Sigmoid colon (tissue), 7 donors: ENCODE measurements around the gene SHROOM4. TPM values are rescaled to one million over a fixed set of nuclear protein-coding genes. Genes with fewer than 3 reads are reported as not detected.

Experiments
- DNase-seq: peaks from one replicate; pipeline ENCODE4 v3.0.0-alpha.2; 2019
- H3K27ac ChIP-seq, 4 donors: fragments of 200-600 bp; sonication (generic); one replicate each; pipeline ENCODE4 v1.5.1; 2016 to 2019; ENCODE audit warnings: mild to moderate bottlenecking in 1 of 4
- H3K27me3 ChIP-seq, 3 donors: fragments of 200-600 bp; sonication (generic); one replicate each; pipeline ENCODE4 v1.5.1; 2019; ENCODE audit warnings: mild to moderate bottlenecking in 1 of 3
- H3K36me3 ChIP-seq, 4 donors: fragments of 200-600 bp; sonication (generic); one replicate each; pipeline ENCODE4 v1.5.1; 2016 to 2019
- H3K4me1 ChIP-seq, 4 donors: fragments of 200-600 bp; sonication (generic); one replicate each; pipeline ENCODE4 v1.5.1; 2017 to 2019
- H3K4me3 ChIP-seq, 4 donors: fragments of 200-600 bp; sonication (generic); one replicate each; pipeline ENCODE4 v1.5.1; 2017 to 2019; ENCODE audit warnings: mild to moderate bottlenecking in 2 of 4, moderate library complexity in 1 of 4
- H3K9me3 ChIP-seq, 4 donors: fragments of 200-600 bp in 3 of 4; sonication (generic) in 3 of 4; one replicate each; pipeline versions ENCODE4 v1.5.1 to v1.6.1; 2013 to 2019
- CTCF ChIP-seq, 4 experiments: fragments of 450-650 bp in 3 of 4; fragments of 200-600 bp in 1 of 4; IDR thresholded peaks; one replicate each; pipeline ENCODE4 v1.5.1; 2016 to 2019; ENCODE audit warnings: antibody characterized with exemption in 4 of 4, mild to moderate bottlenecking in 3 of 4, moderate library complexity in 2 of 4
- EP300 ChIP-seq, 4 donors: sonication (generic); formaldehyde crosslinking; IDR thresholded peaks; one replicate each; pipeline ENCODE4 v1.6.1; 2017; ENCODE audit warnings: antibody characterized with exemption in 4 of 4
- POLR2A ChIP-seq, 2 donors: fragments of 450-650 bp; IDR thresholded peaks; one replicate each; pipeline ENCODE4 v1.6.1; 2016; ENCODE audit warnings: antibody characterized with exemption in 2 of 2, mild to moderate bottlenecking in 2 of 2, moderate library complexity in 2 of 2
- POLR2AphosphoS5 ChIP-seq, 4 donors: sonication (generic); formaldehyde crosslinking; IDR thresholded peaks; one replicate each; pipeline ENCODE4 v1.6.1; 2017; ENCODE audit warnings: antibody characterized with exemption in 4 of 4
- WGBS, 2 donors: extraction: QIAGEN DNeasy Blood & Tissue Kit; methylation state at CpG; one replicate each; pipeline ENCODE4 v1.1.7; 2013; 5-methylcytosine and 5-hydroxymethylcytosine counted together
- intact Hi-C: fragments of 100-400 bp; cut with DNase I; formaldehyde crosslinking; loops from one replicate; pipeline ENCODE4 v1.15.1; 2023
- polyA plus RNA-seq, 3 donors: library from polyadenylated mRNA; stranded (reverse); fragments of 200-250 nt; gene quantifications; one replicate each; pipeline ENCODE4 v1.2.3, GENCODE V29; 2013
- total RNA-seq, 4 donors: library from RNA; depleted of rRNA; stranded (reverse); fragments of >200 nt; gene quantifications; one replicate each; pipeline ENCODE4 v1.1.0, GENCODE V29; 2016
- donor health status: healthy with polysubstance abuse.
- donor health status: Bipolar disorder and iron deficiency.
- donor health status: healthy.

Gene SHROOM4
- total and polyA plus RNA-seq, 7 donors: 0.46 to 6.1 (median 3.3) TPM; not detected in 1

DNA sequence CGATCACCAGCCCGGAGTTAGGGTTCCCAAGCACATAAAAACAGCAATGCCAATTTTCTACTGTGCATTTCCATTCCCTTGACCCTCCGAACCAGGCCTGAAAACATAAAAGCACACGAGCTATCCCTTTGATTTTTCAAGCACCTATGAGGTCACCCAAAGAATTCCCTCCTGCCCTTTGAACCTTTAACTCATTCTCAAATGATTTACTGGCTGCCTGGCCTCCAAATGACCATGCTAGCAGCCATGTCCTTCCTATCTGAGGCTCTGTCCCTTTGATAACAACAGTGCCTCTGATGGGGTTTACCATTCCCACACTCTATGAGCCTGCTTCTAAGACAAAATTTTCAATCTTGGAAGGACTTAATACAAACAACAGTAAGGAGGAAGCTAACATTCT lies 15.2 kb downstream of the SHROOM4 start:
- Histone ChIP-seq H3K4me1 (no peaks in the 10 kb centered on the region), H3K9me3 (no peaks in the 10 kb centered on the region), H3K27ac (no peak overlapping the region), H3K36me3 (no peaks in the 10 kb centered on the region), H3K27me3 (no peaks in the 10 kb centered on the region), H3K4me3 (no peak overlapping the region)
- no peak for TF ChIP-seq POLR2A (IDR thresholded peaks at IDR 0.05)
- intact Hi-C loops: no loop called here
- no peak for DNase-seq
- 41 to 72% methylated on average over 4 of the region's 4 CpGs for WGBS, 2 donors

DNA sequence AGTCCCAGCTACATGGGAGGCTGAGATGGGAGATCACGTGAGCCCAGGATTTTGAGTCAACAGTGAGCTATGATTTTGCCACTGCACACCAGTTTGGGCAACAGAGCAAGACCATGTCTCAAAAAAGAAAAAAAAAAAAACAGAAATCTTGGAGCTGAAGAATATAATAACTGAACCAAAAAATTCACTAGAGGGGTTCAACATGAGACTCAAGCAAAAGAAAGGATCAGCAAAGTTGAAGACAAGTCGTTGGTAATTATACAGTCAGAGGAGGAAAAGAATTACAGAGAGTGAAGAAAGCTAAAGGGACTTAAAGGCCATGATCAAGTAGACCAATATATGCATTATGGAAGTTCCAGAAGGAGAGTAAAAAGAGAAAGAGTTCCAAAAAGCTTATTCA lies 26.9 kb downstream of the SHROOM4 start:
- Histone ChIP-seq H3K36me3 (no peaks in the 10 kb centered on the region), H3K4me1 (no peaks in the 10 kb centered on the region), H3K9me3 (no peaks in the 10 kb centered on the region), H3K27me3 (no peaks in the 10 kb centered on the region), H3K27ac (no peak overlapping the region), H3K4me3 (no peak overlapping the region)
- intact Hi-C loops: no loop called here
- TF ChIP-seq CTCF (IDR thresholded peaks at IDR 0.05): no peak
- no peak for TF ChIP-seq POLR2AphosphoS5 (IDR thresholded peaks at IDR 0.05)
- no peak for TF ChIP-seq POLR2A (IDR thresholded peaks at IDR 0.05)
- no peak for TF ChIP-seq EP300 (IDR thresholded peaks at IDR 0.05)
- DNase-seq: no peak
- 88 to 93% methylated on average over 2 of the region's 2 CpGs for WGBS, 2 donors

GRCh38 chrX:50780144-50780543 lies 33.9 kb downstream of the SHROOM4 start:
- H3K36me3 ChIP-seq: no peaks in the 10 kb centered on the region
- no peaks in the 10 kb centered on the region for H3K27me3 ChIP-seq
- H3K27ac ChIP-seq: no peak overlapping the region
- intact Hi-C loops: no loop called here
- H3K9me3 ChIP-seq: no peaks in the 10 kb centered on the region
- no peak for DNase-seq
- no peak for TF ChIP-seq POLR2A (IDR thresholded peaks at IDR 0.05)
- H3K4me1 ChIP-seq: no peaks in the 10 kb centered on the region
- H3K4me3 ChIP-seq: no peak overlapping the region
- WGBS, 2 donors: 6 to 42% methylated on average over 1 of the region's 1 CpG

- intact Hi-C loops: no loop called here
- DNase-seq: no peak
- Histone ChIP-seq H3K4me3 (no peak overlapping the region), H3K36me3 (no peaks in the 10 kb centered on the region), H3K27me3 (no peaks in the 10 kb centered on the region), H3K27ac (no peak overlapping the region), H3K4me1 (no peaks in the 10 kb centered on the region), H3K9me3 (no peaks in the 10 kb centered on the region)
- 67 to 80% methylated on average over 2 of the region's 2 CpGs for WGBS, 2 donors
- TF ChIP-seq CTCF (IDR thresholded peaks at IDR 0.05) (no peak), POLR2A (IDR thresholded peaks at IDR 0.05) (no peak), POLR2AphosphoS5 (IDR thresholded peaks at IDR 0.05) (no peak), EP300 (IDR thresholded peaks at IDR 0.05) (no peak)
These were observed 34.3 kb downstream of the SHROOM4 start for GRCh38 chrX:50779694-50780093.

DNA sequence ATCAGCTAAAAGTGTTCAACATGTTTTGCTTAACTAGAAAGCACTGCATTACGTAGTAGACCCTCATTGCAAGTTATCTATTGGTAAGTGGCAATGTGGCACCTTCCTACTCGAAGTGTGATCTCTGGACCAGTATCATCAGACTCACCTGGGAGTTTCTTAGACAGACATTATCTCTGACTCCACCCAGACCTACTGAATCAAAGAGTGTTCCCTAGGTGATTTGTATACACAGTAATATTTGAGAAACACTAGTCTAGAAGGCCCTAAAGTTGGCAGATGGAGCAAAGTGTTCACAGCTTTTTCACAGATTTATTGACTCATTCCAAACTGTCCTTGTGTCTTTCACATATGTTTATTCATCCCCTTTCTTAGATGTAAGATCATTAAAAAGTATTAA lies 35.7 kb downstream of the SHROOM4 start:
- Histone ChIP-seq H3K9me3 (no peaks in the 10 kb centered on the region), H3K27ac (no peak overlapping the region), H3K27me3 (no peaks in the 10 kb centered on the region), H3K4me3 (no peak overlapping the region), H3K4me1 (no peaks in the 10 kb centered on the region), H3K36me3 (no peaks in the 10 kb centered on the region)
- TF ChIP-seq POLR2AphosphoS5 (IDR thresholded peaks at IDR 0.05) (no peak), CTCF (IDR thresholded peaks at IDR 0.05) (no peak), POLR2A (IDR thresholded peaks at IDR 0.05) (no peak), EP300 (IDR thresholded peaks at IDR 0.05) (no peak)
- no peak for DNase-seq
- intact Hi-C loops: no loop called here
- 28 to 72% methylated on average over 2 of the region's 2 CpGs for WGBS, 2 donors

DNA sequence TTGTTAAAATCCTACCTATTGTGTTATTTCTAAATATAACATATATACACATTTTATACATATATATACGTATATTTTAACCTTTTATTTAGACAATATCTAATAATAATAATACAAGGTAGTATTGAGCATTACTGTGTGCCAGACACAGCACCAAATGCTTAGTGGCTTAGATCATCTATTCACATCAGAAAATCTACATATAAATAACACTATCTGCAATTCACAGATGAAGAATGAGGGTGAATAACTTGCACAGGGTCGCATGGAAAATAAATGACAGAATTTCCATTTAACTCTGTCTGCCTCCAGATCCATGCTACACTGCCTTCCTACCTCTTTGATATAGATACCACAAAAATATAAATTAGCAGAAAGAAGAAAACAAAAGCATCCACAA lies 37.7 kb downstream of the SHROOM4 start:
- WGBS, 2 donors: 94 to 96% methylated on average over 2 of the region's 2 CpGs
- H3K9me3 ChIP-seq: no peaks in the 10 kb centered on the region
- no peaks in the 10 kb centered on the region for H3K36me3 ChIP-seq
- no peaks in the 10 kb centered on the region for H3K4me1 ChIP-seq
- no peaks in the 10 kb centered on the region for H3K27me3 ChIP-seq
- H3K4me3 ChIP-seq: no peak overlapping the region
- intact Hi-C loops: no loop called here
- no peak for DNase-seq
- H3K27ac ChIP-seq: no peak overlapping the region
- TF ChIP-seq CTCF (IDR thresholded peaks at IDR 0.05): no peak
- no peak for TF ChIP-seq POLR2A (IDR thresholded peaks at IDR 0.05)
- TF ChIP-seq EP300 (IDR thresholded peaks at IDR 0.05): no peak
- TF ChIP-seq POLR2AphosphoS5 (IDR thresholded peaks at IDR 0.05): no peak
